Calu3 (cell line): ENCODE measurements around the gene FOXP1. TPM values are rescaled to one million over a fixed set of nuclear protein-coding genes. Genes with fewer than 3 reads are reported as not detected.

Experiments
- BruUV-seq: library from RNA; stranded (reverse); fragments of 400-500 nt; replicated peaks from 2 replicates; lab custom pipeline; 2021; lab: Mats Ljungman, UMichigan
- CTCF ChIA-PET: fragments of 300-600 bp; sonication (Branson Sonifier 250); formaldehyde crosslinking; loops from one replicate; lab custom pipeline; 2022; ENCODE audit warnings: antibody characterized with exemption; lab: Charles Lee
- DNase-seq: peaks from one replicate; pipeline ENCODE4 v3.0.0; 2022
- H3K27ac Mint-ChIP-seq: one replicate; pipeline ENCODE4 v1.8.0; 2022; ENCODE audit warnings: mixed read lengths; ENCODE audit not compliant: unreplicated experiment
- H3K27me3 Mint-ChIP-seq: one replicate; pipeline ENCODE4 v1.8.0; 2022; ENCODE audit warnings: mixed read lengths; ENCODE audit not compliant: unreplicated experiment
- H3K36me3 Mint-ChIP-seq: one replicate; pipeline ENCODE4 v1.8.0; 2022; ENCODE audit warnings: mild to moderate bottlenecking, moderate library complexity, mixed read lengths; ENCODE audit not compliant: insufficient read depth, unreplicated experiment
- H3K4me1 Mint-ChIP-seq: one replicate; pipeline ENCODE4 v1.8.0; 2022; ENCODE audit warnings: mild to moderate bottlenecking, low read depth, mixed read lengths; ENCODE audit not compliant: unreplicated experiment
- H3K4me3 Mint-ChIP-seq: one replicate; pipeline ENCODE4 v1.8.0; 2022; ENCODE audit warnings: mild to moderate bottlenecking, low read depth, moderate library complexity, mixed read lengths; ENCODE audit not compliant: unreplicated experiment
- H3K9me3 Mint-ChIP-seq: one replicate; pipeline ENCODE4 v1.8.0; 2022; ENCODE audit warnings: low read depth, mixed read lengths; ENCODE audit not compliant: unreplicated experiment
- intact Hi-C: fragments of 100-400 bp; cut with micrococcal nuclease; formaldehyde crosslinking; loops from one replicate; pipeline ENCODE4 v1.10.0; 2022; ENCODE audit not compliant: unreplicated experiment
- total RNA-seq: library from RNA; stranded (reverse); gene quantifications from 2 replicates; pipeline ENCODE4 v1.2.3, GENCODE V29; 2022
- TF ChIP-seq, protein P1 (sequence below): fragments of 200-600 bp; IDR thresholded peaks from one replicate; pipeline ENCODE4 v1.8.0; 2022; ENCODE audit warnings: antibody characterized with exemption; ENCODE audit not compliant: unreplicated experiment

FOXP1 gene
- total RNA-seq, 1 experiment from 2014 or later: 82.8 TPM

DNA sequence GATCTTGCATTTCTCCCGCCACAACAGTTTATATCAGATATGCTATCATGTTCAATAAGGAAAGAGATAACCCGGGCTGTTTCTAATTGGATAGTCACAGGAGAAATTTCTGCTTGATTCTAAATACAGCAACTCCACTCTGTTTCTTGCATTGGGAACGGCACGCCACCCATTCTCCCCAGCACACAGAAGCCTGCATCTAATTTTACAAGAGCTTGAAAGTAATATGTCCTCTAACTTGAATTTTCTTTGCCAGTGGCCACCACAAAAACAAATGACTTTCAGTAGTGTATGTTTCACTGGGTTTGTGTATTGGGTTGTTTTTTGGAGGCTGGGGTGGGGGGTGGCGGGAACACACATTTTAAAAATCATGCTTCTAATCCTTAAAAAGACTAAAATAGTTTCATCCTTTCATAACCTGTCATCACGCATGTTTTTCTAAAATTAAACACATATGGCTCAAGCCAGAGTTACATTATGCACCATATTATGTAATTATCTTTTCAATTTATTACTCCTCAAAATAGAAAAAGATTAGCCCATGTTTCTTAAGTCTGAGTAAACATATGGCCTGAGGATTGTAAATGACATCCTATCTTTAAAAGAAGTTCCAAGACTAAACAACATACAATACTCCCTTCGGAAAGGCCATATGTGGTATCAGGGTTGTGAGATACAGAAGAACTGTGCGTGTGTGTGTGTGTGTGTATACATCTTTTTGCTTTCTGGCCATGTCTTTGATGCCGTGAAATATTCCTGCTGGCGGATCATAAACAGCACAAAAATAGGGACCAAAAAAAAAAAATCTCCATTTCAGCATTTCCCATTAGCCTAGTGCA is 176.3 kb downstream of the FOXP1 start:
- Mint-ChIP-seq H3K27ac (no peak overlapping the region), H3K36me3 (no peaks in the 10 kb centered on the region), H3K27me3 (no peaks in the 10 kb centered on the region), H3K4me3 (no peak overlapping the region), H3K4me1 (no peaks in the 10 kb centered on the region), H3K9me3 (no peaks in the 10 kb centered on the region)
- CTCF ChIA-PET: no interaction called here
- BruUV-seq: no TSS peak
- intact Hi-C loops: no loop called here
- DNase-seq: no peak
- TF ChIP-seq, protein P1, sequence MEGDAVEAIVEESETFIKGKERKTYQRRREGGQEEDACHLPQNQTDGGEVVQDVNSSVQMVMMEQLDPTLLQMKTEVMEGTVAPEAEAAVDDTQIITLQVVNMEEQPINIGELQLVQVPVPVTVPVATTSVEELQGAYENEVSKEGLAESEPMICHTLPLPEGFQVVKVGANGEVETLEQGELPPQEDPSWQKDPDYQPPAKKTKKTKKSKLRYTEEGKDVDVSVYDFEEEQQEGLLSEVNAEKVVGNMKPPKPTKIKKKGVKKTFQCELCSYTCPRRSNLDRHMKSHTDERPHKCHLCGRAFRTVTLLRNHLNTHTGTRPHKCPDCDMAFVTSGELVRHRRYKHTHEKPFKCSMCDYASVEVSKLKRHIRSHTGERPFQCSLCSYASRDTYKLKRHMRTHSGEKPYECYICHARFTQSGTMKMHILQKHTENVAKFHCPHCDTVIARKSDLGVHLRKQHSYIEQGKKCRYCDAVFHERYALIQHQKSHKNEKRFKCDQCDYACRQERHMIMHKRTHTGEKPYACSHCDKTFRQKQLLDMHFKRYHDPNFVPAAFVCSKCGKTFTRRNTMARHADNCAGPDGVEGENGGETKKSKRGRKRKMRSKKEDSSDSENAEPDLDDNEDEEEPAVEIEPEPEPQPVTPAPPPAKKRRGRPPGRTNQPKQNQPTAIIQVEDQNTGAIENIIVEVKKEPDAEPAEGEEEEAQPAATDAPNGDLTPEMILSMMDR: no peak

DNA sequence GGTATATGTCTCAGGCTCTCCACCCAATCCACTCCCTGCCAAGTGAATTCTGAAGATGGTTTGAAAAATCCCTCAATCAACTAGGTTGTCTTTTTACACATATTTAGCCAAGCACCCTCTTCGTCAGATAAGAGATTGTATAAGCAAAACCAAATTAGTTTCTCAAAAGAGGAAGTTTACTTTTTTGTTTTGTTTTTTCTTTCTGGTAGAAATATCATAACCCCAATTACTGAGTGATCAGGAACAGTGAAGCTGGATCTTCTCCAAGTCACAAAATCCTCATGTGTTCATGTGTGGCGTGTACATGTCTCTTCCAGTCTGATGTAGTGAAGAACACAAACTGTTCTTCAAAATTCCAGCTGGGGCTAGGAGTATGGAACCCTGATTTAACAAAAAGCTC is 180.6 kb downstream of the FOXP1 start:
- Mint-ChIP-seq H3K4me3 (no peak overlapping the region), H3K27ac (no peak overlapping the region), H3K9me3 (no peaks in the 10 kb centered on the region), H3K36me3 (no peaks in the 10 kb centered on the region), H3K27me3 (no peaks in the 10 kb centered on the region), H3K4me1 (peaks cover 5% of the 10 kb centered on the region)
- DNase-seq: no peak
- CTCF ChIA-PET: no interaction called here
- intact Hi-C loops: no loop called here
- no TSS peak for BruUV-seq
- TF ChIP-seq, protein P1: no peak

DNA sequence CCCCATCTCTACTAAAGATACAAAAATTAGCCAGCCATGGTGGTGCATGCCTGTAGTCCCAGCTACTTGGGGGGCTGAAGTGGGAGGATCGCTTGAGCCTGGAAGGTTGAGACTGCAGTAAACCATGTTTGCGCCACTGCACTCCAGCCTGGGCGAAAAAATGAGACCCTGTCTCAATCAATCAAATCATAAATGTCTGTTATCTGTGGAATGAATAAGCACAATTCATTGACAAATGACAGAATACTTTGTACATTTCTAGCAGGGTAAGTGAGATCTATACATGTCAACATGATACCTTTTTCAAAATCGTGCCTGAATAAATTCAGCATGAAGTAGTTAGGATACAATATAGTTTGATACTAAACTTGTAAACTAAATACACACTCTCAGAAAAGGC is 181.2 kb downstream of the FOXP1 start:
- Mint-ChIP-seq H3K4me3 (no peak overlapping the region), H3K36me3 (no peaks in the 10 kb centered on the region), H3K27ac (no peak overlapping the region), H3K4me1 (peaks cover 11% of the 10 kb centered on the region), H3K27me3 (no peaks in the 10 kb centered on the region), H3K9me3 (no peaks in the 10 kb centered on the region)
- TF ChIP-seq, protein P1: no peak
- CTCF ChIA-PET: no interaction called here
- DNase-seq: no peak
- BruUV-seq: no TSS peak
- intact Hi-C loops: no loop called here

DNA sequence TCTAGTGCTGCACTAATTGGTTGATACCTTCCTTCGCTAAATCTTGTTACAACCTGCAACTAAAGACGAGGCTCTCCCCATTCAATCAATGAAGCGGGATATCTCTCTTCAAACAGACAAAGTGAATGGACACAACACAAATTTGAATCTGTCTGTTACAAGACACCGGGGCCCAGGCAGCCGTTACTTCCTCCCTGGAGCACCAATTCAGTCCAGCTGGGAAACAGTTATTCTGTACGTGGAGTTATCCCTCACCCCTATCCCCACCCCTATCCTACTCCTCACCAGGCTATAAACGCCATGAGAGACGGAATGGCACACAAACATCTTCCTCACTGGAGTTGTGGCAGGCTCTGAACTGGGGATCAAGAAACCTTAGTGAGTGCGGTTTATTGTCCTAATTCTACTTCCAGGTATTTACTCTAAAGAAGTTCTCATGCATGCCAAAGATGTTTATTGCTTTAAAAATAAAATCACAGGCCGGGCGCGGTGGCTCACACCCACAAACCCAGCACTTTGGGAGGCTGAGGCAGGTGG is 181.8 kb downstream of the FOXP1 start:
- BruUV-seq: no TSS peak
- Mint-ChIP-seq H3K27ac (no peak overlapping the region), H3K27me3 (no peaks in the 10 kb centered on the region), H3K36me3 (no peaks in the 10 kb centered on the region), H3K4me3 (no peak overlapping the region), H3K9me3 (no peaks in the 10 kb centered on the region), H3K4me1 (peaks cover 11% of the 10 kb centered on the region)
- intact Hi-C loops: no loop called here
- TF ChIP-seq, protein P1: no peak
- CTCF ChIA-PET: no interaction called here
- no peak for DNase-seq
